ENCODE results near the gene RBM43.
"Not testable (repeated sequence)": the region's sequence is repeated elsewhere in the genome, so short reads cannot be mapped to it uniquely, and the experiment has no call there.

RBM43 gene

DNA sequence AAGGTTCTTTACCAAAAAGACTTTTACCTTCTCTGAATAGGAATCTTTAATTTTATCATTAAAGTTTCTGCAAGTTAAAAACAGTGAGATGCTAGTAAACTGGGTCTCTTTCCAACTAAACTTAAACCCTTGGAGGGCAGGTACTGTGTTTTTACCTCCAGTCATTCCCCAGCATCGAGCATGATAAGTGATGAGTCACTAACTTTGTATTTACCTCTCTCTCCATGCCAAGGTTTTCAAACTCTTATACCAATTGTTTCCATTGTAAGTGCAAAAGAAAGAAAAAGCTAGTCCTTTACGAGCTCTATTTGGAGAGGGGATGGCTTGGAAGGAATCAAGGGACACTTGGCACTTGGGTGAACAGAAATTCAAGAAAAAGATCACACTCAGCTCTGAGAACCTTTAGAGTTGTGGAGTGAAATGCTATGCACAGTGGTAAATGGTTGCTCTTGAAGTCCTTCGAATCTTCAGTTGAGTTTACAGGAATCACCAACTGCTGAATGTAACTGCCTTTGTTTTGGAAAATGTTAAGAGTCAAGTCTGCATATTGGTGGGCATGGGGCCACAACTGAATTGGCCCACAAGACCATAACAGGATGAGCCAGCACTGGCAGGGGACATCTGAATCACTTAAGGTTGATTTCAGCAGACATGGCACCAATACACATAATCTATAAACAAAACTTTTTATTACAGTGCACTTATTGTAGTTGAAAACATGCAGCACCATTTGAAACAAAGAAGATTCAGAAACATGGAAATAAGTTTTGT lies 8.3 kb upstream of the RBM43 start:
- no peak for DNase-seq (ENCODE audit: low read depth in 2 of 2, low spot score in 1 of 2)

DNA sequence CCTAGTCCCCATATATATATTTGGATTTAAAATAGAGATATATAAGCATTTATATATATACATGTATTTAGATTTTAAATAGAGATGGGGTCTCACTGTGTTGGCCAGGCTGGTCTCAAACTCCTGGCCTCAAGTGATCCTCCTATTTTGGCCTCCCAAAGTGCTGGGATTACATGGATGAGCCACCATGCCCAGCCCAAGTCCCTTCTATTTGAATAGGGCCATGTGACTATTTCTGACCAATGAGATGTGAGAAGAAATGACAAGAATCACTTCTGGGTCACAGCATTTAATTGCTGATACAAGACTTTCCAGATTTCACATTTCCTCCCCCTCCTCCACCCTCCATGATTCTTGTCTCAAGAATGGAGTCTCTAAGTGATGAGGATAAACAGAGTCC lies 6.4 kb upstream of the RBM43 start:
- DNase-seq (ENCODE audit: low read depth in 2 of 2, low spot score in 1 of 2), result no peak

DNA sequence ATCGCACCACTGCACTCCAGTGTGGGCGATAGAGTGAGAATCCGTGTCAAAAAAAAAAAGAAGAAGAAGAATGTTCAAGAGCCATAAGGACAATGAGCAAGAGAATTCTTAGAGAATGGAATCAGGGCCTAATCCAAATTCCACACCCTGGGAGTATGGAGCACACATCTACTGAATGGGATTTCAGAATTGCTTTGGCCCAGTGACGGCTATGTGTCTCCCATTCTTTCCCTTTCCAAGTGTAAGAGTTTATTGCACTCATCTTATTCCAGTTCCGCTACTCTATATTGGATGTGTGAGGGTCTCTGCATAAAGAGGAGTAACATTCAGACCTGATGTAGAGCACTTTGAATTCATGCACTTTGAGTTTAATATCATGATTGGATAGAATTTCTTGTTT lies 5.9 kb upstream of the RBM43 start:
- DNase-seq (ENCODE audit: low read depth in 2 of 2, low spot score in 1 of 2), result no peak

DNA sequence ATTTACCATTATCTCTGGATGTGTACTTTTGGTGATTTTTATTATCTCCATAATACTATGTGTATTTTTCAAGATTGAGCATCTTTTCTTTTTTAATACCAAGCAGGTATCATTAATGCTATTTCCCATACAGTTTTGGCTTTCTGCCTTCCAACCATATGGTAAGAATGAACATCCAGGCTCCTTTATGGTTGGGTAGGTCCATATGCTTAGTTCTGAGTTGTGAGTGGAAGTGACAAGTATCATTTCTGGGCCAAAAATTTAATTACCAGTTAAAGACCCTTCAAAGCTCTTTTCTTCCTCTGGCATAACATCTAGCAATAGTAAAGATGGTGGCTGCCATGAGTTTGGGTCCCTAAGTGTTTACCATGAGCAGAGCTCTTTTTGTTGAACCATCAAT lies 4.3 kb upstream of the RBM43 start:
- DNase-seq (ENCODE audit: low read depth in 2 of 2, low spot score in 1 of 2), result no peak

DNA sequence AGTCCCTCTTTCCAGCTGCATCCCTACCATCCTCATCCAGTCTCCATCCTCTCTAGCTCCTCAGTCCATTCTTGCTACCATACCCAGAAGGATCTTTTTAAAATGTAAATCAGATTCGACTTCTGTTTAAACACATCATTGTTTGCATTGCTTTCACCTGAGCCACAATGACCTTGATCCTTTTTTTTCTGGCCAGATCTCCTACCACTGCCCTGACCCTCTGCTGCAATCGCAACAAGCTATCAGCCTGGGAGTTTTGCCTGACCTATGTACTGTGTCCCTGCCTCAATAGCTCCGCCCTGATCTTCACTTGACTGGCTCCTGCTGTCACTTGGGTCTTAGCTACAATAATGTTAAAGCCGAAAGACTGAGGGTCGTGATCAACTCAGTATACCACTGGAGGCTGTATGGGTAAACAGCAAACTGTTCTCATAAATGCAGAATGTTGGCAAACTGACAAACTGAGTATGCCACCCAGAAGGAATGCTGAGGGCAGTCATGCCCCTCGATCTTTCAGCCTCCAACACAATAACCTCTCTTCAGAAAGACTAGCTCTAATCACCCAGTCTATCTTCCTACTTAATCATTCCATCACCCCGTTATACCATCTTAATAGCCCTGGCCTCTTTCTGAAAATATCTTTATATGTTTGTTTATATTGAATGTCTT lies 2.6 kb upstream of the RBM43 start:
- DNase-seq (ENCODE audit: low read depth in 2 of 2, low spot score in 1 of 2), result no peak

DNA sequence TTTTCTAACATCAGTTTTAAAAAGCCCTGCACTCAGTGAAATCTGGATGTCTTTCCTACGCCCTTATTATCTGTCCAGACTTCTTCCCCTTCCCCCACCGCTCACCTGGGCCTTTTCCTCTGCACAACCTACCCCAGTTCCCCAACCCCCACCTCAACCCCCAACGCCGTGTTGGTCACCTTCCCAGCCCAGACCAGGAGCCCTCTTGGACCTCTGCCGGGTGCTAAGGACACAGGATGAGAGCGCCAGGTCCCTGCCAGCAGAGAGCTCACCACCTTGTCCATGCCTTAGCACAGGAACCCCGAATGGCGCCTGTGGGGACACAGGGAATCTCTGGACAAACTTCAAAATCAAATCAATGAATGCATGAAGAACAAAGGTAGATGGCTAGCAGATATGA lies 966 bp upstream of the RBM43 start:
- no peak for DNase-seq (ENCODE audit: low read depth in 2 of 2, low spot score in 1 of 2)

DNA sequence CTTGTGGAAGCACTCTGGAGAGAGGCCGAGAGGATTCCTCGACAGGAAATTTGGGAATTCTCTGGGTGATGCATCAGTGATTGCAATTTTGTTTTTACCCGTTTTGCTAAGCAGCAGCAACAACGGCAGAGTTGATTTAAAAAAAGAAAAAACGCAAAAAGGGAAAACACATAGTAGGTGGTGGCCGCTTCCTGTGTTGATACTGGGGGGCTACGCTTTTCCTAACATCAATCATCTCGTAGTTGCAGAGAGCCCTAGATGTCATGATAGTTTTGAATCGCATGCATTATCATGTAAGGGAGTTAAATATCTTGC lies 271 bp upstream of the RBM43 start:
- DNase-seq (ENCODE audit: low read depth in 2 of 2, low spot score in 1 of 2), result no peak

DNA sequence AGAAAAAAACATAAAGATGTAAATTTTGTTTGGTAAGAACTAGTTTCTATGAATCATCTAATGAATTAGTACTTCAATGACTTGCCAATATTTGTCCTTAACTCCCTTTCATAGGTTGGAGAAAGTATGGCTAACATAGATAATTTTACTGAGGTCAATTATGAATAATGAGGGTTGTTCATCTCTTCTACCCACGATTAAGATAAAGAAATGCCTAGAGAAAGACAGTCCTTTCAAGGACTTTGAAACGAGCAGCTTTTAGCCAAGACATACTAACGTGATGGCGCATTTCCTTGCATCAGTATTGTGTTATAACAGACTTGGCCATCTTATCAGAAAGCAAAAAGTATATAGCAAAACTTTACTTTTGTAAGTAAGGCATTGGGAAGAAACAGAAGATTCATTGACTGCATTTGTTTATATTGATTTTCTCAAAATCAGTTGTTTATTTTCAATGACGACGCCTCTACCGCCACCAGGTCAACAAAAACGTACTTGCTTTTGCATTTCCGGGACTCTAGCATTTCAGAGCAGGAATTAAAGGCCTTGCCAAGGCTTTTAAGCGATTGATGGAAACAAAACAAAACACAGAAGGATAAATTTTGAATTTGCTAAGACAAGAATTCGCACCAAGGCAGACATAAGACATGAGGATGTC lies 961 bp downstream of the RBM43 start:
- DNase-seq (ENCODE audit: low read depth in 2 of 2, low spot score in 1 of 2), result no peak

DNA sequence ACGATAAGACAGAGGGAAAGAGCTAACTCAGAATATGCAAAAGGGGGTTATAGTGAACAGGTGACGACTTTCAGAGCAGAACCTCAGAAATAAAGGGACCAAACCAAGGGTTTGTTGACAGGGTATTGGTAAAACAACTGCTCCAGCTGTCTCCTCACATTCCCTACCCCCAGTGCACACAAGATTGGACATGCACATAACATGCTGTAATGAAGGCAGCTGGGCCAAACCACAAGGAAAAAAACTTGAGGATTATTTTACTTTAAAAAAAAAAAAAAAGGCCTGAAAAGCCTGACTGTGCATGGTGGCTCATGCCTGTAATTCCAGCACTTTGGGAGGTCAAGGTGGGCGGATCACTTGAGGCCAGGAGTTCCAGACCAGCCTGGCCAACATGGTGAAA lies 3.5 kb downstream of the RBM43 start:
- DNase-seq (ENCODE audit: low read depth in 2 of 2, low spot score in 1 of 2), result no peak

DNA sequence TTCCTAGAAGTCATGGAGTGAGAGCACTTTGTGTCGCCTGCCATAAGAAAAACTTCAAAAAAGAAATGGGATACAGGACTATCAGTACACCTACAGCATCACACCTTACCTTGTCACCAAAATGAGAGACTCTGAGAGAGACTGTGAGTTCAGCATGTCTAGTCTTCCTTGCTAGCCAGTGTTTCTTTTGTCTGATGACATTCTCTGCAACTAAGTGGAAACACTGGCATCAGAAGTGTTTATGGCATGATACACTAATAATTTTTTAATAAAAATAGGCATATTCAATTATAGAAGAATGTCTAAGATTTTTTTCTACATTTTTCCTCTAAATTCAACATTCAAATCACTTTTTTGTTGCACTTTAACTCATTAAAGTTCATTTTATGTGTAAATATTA lies 9.0 kb downstream of the RBM43 start:
- no peak for DNase-seq (ENCODE audit: low read depth in 2 of 2, low spot score in 1 of 2)

DNA sequence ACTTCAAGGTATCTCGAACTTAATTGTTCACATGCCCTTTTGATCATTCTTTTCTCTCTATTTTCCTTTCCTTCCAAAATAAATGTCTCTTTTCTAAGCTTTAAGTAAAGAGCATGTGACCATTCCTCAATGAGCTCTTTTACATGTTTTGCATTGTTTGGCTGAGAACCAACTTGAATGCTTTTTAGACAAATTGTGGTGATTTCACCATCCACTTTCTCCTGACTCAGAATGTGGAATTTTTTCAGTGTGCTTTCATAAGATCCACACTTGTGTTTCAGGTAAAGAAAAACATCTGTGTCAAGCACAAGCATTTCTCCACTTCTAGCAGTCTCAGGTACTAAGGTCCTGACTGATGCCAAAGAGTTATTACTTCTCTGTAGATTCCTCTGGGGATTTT lies 10.7 kb downstream of the RBM43 start:
- no peak for DNase-seq (ENCODE audit: low read depth in 2 of 2, low spot score in 1 of 2)

DNA sequence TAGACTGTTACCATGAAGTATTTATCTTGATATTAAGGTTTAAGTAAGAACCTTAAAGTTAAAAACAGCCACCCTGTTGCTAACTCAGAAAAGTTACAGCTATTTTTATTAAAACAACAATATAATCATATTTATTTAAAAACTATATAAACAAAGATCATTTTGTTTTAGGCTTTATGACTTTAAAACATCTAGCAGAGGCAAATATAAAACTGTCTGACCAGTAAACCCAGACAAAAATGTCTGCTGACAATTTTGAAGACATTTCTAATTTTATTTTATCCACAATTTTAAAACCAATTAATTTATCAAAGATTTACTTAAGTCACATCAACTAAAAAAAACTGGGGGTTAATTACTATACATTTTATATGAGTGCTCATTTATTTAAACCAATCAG lies 14.2 kb downstream of the RBM43 start:
- no peak for DNase-seq (ENCODE audit: low read depth in 2 of 2, low spot score in 1 of 2)

DNA sequence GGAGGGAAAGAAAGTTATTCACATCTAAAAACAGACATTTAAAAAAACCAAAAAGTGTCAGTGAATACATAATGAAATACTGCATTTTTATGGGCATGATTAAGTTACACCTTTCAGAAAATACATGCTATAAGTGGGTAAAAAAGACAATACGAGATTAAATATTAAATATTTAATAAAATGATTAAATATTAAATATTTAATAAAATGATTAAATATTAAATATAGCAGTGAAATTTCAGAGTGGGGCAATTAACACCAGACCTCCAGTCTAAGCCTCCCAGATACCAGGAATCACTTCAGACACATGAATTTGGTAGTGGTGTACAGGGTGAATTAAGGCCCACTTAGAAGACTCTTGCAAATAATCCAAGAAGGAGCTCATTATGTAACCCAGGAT lies 15.5 kb downstream of the RBM43 start:
- no peak for DNase-seq (ENCODE audit: low read depth in 2 of 2, low spot score in 1 of 2)

DNA sequence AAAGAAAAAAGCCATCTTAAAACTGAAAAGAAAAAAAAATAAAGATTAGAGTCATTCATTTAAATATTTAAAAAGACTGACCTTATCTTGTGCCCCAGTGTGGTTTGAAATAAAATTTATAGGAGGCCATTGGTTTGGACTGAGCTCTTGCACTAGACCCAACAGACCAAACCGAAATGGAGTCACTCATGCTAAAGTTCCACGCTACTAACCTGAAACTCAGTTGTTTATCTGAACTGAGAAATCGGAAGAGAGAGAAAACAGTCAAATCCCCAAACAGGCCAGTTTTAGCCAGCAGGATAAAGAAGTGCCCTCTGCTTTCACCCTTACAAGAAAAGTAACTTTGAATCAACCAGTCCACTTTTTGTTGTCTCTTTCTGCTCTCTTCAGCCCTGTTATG lies 18.2 kb downstream of the RBM43 start:
- DNase-seq (ENCODE audit: low read depth in 2 of 2, low spot score in 1 of 2), result no peak

DNA sequence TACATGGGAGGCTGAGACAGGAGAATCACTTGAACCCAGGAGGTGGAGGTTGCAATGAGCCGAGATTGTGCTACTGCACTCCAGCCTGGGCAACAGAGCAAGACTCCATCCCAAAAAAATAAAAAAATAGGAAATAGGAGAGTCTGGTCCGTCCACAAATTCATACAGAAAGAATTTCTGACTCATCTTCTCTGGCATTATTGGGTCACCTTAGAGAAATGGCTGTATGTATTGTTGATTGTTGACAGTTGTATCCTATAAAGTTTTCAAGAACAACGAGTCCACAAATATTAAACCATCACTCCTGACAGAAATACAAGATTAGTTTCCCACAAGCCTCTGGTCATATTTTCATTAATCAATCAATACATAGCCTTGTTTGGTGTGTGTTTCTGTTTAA lies 20.4 kb downstream of the RBM43 start:
- no peak for DNase-seq (ENCODE audit: low read depth in 2 of 2, low spot score in 1 of 2)

DNA sequence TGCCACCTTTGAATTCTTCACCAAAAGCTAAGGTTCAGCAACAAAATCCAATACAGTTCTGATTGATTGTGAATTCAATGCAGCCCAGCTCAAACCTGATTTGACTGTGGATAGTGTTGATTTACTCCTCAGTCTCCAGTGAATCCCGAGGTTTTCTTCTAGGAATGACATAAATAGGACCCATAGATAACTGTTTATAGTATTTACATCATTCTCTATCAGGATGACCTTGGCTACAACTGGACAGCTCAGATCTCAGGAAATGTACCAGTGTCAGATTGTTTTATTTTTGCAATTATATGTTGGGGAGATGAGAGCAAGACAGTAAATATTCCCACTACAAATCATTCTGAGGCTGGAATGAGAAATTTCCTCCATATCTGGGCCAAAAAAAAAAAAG lies 21.2 kb downstream of the RBM43 start:
- no peak for DNase-seq (ENCODE audit: low read depth in 2 of 2, low spot score in 1 of 2)

DNA sequence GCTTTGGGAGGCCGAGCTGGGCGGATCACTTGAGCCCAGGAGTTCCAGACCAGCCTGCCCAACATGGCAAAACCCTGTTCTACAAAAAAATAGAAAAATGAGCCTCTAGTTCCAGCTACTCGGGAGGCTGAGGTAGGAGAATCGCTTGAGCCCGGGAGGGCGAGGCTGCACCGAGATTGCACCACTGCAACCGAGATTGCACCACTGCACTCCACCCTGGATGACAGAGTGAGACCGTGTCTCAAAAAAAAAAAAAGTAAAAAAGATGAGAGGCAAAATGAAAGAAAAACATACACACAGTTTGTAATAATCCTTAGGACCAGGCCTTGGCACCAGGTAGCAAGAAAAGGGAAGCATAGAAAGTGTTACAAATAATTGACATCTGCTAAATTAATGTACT lies 22.0 kb downstream of the RBM43 start:
- no peak for DNase-seq (ENCODE audit: low read depth in 2 of 2, low spot score in 1 of 2)

DNA sequence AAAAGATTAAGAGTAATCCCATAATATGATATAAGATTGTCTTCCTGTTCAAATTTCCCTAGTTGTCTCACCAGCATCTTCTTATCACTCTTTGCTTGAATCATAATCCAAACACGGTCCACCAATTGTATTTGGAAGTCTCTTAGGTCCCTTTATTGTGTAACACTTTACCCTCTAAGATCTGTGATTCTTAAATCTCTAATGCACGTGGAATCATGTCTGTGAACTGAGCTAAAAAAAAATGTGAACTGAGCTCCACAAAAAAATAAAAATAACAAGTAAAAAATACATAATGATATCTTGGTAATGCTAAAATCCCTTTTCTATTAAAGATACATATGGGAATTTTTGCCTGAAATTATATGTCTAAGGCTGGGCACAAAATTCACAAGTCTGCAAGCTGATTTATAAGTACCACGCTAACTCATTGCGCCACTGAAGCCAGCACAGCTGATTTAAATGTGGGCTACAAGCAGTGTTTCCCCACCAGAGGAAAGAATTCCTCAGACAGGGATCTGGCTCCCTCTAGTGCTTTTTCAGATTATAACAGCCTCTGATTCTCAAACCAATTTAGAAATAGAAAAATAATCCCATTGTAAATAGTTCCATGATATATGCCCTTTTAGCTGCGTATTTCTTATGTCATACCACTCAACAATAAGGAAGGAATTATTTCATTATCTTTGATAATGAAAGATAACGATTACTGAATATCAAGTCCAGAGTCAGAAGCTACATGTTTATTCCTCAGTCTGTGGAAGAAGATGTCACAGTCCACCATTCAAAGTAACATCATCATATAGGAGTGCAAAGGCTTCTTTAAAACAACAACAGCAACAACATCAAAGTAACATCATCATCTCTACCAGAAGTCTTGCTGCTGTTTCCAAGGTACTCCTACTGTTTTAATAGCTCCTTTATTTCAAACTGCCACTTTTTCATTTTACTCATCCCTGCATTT lies 22.9 kb downstream of the RBM43 start:
- peak in 1 of 2 donors; percentile 5 for DNase-seq (ENCODE audit: low read depth in 2 of 2, low spot score in 1 of 2)

DNA sequence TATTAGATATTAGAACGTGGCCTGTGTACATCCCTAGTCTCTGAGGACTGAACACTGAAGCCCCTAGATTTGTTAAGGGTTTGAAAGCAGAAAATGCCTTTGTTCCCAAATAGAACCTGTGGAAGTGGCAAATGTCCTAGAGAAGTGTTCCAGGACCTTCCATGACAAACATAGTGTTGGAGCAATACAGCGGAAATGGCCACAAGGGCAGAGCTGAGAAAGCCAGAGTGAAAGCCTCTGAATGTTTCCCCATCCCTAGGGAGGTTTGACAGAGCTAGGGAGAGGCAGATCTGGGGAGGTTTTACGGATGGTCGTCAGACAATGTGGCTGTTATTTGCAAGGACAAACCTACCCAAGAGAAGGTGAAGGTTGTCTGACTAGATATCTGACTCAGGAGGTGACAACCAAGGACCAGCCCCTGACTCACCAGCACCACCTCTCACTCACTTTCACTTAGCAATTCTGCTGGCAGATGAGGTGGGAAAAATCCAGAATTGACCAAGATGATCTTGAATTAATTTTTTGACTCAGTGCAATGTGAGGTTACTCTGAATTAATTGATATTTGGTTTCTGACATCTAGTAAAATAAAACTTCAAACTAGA lies 24.1 kb downstream of the RBM43 start:
- DNase-seq (ENCODE audit: low read depth in 2 of 2, low spot score in 1 of 2), result no peak

DNA sequence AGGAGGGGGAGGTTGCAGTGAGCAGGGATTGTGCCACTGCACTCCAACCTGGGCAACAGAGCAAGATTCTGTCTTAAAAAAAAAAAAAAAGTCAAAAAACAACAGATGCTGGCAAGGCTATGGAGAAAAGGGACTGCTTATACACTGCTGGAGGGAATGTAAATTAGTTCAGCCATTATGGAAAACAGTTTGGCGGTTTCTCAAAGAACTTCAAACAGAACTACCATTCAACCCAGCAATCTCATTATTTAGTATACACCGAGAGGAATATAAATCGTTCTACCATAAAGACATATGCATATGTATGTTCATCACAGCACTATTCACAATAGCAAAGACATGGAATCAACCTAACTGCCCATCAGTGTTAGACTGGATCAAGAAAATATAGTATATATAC lies 27.9 kb downstream of the RBM43 start:
- not testable (repeated sequence) for DNase-seq (ENCODE audit: low read depth in 2 of 2, low spot score in 1 of 2)

DNA sequence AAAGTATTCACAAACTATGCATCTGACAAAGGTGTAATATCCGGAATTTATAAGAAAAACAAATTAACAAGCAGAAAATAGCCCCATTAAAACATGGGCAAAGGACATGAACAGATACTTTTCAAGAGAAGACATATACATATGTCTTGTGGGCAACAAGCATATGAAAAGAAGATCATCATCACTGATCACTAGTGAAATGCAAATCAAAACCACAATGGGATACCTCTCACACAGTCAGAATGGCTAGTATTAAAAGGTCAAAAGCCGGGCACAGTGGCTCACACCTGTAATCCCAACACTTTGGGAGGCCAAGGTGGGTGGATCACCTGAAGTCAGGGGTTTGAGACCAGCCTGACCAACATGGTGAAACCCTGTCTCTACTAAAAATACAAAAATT lies 28.4 kb downstream of the RBM43 start:
- not testable (repeated sequence) for DNase-seq (ENCODE audit: low read depth in 2 of 2, low spot score in 1 of 2)
